Testis (tissue), 3 donors: ENCODE measurements around the gene ZNF490. TPM values are rescaled to one million over a fixed set of nuclear protein-coding genes. Genes with fewer than 3 reads are reported as not detected.

ENCODE experiments used
- polyA plus RNA-seq: library from polyadenylated mRNA; stranded (reverse); fragments of 350-450 nt; fragmentation: Illumina TruSeq; extraction: RNeasy Lipid Tissue Mini Kit (QIAGEN cat#74804); gene quantifications from one replicate; pipeline ENCODE4 v1.2.3, GENCODE V29; 2014; ENCODE audit warnings: low read depth, low replicate concordance; ENCODE audit not compliant: insufficient read depth
- total RNA-seq, 2 donors: library from RNA; depleted of rRNA; stranded (reverse); fragments of >200 nt; gene quantifications; one replicate each; pipeline ENCODE4 v1.2.3, GENCODE V29; 2016

Gene ZNF490
- total and polyA plus RNA-seq, 3 donors from 2014 or later = 2.5 to 10.4 (median 6.6) TPM

Other genes with a start within 250 kb of the ZNF490 start
- gene ZNF442, start 245.1 kb downstream of the ZNF490 start, total RNA-seq = 1 to 10 TPM; 2.7 to 4.9 TPM
- 1.3 TPM for gene ZNF442, start 245.1 kb downstream of the ZNF490 start, polyA plus RNA-seq
- 1 to 10 TPM; 4.6 to 5.8 TPM for gene ZNF799, start 209.5 kb downstream of the ZNF490 start, total RNA-seq
- gene ZNF799, start 209.5 kb downstream of the ZNF490 start, polyA plus RNA-seq = 3.9 TPM
- 1 to 10 TPM; 4.1 to 5.0 TPM for gene ZNF443, start 169.8 kb downstream of the ZNF490 start, total RNA-seq
- gene ZNF443, start 169.8 kb downstream of the ZNF490 start, polyA plus RNA-seq = 2.2 TPM
- gene ZNF709, start 126.0 kb downstream of the ZNF490 start, total RNA-seq = 10 to 100 TPM in 1 of 2 donors, 1 to 10 TPM in 1; 8.1 to 21.7 TPM
- 14.6 TPM for gene ZNF709, start 126.0 kb downstream of the ZNF490 start, polyA plus RNA-seq
- gene ZNF564, start 59.3 kb downstream of the ZNF490 start, total RNA-seq = 10 to 100 TPM; 10.7 to 18.0 TPM
- gene ZNF564, start 59.3 kb downstream of the ZNF490 start, polyA plus RNA-seq = 4.6 TPM
- 10 to 100 TPM; 16.1 to 17.2 TPM for gene ZNF791, start 107 bp upstream of the ZNF490 start, total RNA-seq
- gene ZNF791, start 107 bp upstream of the ZNF490 start, polyA plus RNA-seq = 9.3 TPM
- 10 to 100 TPM; 29.7 to 30.6 TPM for gene MAN2B1, start 55.9 kb upstream of the ZNF490 start, total RNA-seq
- gene MAN2B1, start 55.9 kb upstream of the ZNF490 start, polyA plus RNA-seq = 45.7 TPM
- gene WDR83, start 56.0 kb upstream of the ZNF490 start, total RNA-seq = 10 to 100 TPM; 15.8 to 18.3 TPM
- 23.2 TPM for gene WDR83, start 56.0 kb upstream of the ZNF490 start, polyA plus RNA-seq
- gene DHPS, start 71.1 kb upstream of the ZNF490 start, total RNA-seq = 100 to 1,000 TPM in 1 of 2 donors, 10 to 100 TPM in 1; 85.9 to 119 TPM
- 50.2 TPM for gene DHPS, start 71.1 kb upstream of the ZNF490 start, polyA plus RNA-seq
- 1 to 10 TPM in 1 of 2 donors, not detected in 1; 4.5 TPM for gene GNG14, start 77.2 kb upstream of the ZNF490 start, total RNA-seq
- not detected for gene GNG14, start 77.2 kb upstream of the ZNF490 start, polyA plus RNA-seq
- 10 to 100 TPM; 20.5 to 23.3 TPM for gene FBXW9, start 85.8 kb upstream of the ZNF490 start, total RNA-seq
- 27.4 TPM for gene FBXW9, start 85.8 kb upstream of the ZNF490 start, polyA plus RNA-seq
- gene TNPO2, start 113.1 kb upstream of the ZNF490 start, total RNA-seq = 100 to 1,000 TPM; 110 to 129 TPM
- 103 TPM for gene TNPO2, start 113.1 kb upstream of the ZNF490 start, polyA plus RNA-seq
- 100 to 1,000 TPM; 244 to 329 TPM for gene TRIR, start 123.9 kb upstream of the ZNF490 start, total RNA-seq
- 158 TPM for gene TRIR, start 123.9 kb upstream of the ZNF490 start, polyA plus RNA-seq
- gene GET3, start 126.7 kb upstream of the ZNF490 start, total RNA-seq = 100 to 1,000 TPM in 1 of 2 donors, 10 to 100 TPM in 1; 89.3 to 109 TPM
- gene GET3, start 126.7 kb upstream of the ZNF490 start, polyA plus RNA-seq = 134 TPM
- gene BEST2, start 141.0 kb upstream of the ZNF490 start, total RNA-seq = under 1 TPM; 0.50 to 0.87 TPM
- not detected for gene BEST2, start 141.0 kb upstream of the ZNF490 start, polyA plus RNA-seq
- gene HOOK2, start 164.7 kb upstream of the ZNF490 start, total RNA-seq = 10 to 100 TPM; 54.4 to 63.4 TPM
- gene HOOK2, start 164.7 kb upstream of the ZNF490 start, polyA plus RNA-seq = 30.0 TPM
- 100 to 1,000 TPM in 1 of 2 donors, 10 to 100 TPM in 1; 75.9 to 143 TPM for gene JUNB, start 180.7 kb upstream of the ZNF490 start, total RNA-seq
- 54.5 TPM for gene JUNB, start 180.7 kb upstream of the ZNF490 start, polyA plus RNA-seq
- 100 to 1,000 TPM in 1 of 2 donors, 10 to 100 TPM in 1; 72.1 to 117 TPM for gene PRDX2, start 191.0 kb upstream of the ZNF490 start, total RNA-seq
- gene PRDX2, start 191.0 kb upstream of the ZNF490 start, polyA plus RNA-seq = 87.1 TPM
- 10 to 100 TPM in 1 of 2 donors, 1 to 10 TPM in 1; 3.0 to 14.0 TPM for gene THSD8, start 191.3 kb upstream of the ZNF490 start, total RNA-seq
- gene THSD8, start 191.3 kb upstream of the ZNF490 start, polyA plus RNA-seq = 27.9 TPM
- 10 to 100 TPM; 15.7 to 18.6 TPM for gene RNASEH2A, start 195.8 kb upstream of the ZNF490 start, total RNA-seq
- 14.1 TPM for gene RNASEH2A, start 195.8 kb upstream of the ZNF490 start, polyA plus RNA-seq
- gene RTBDN, start 223.8 kb upstream of the ZNF490 start, total RNA-seq = 1 to 10 TPM; 3.8 to 5.1 TPM
- gene RTBDN, start 223.8 kb upstream of the ZNF490 start, polyA plus RNA-seq = 3.7 TPM
- gene MAST1, start 227.7 kb upstream of the ZNF490 start, total RNA-seq = 1 to 10 TPM; 8.5 to 9.0 TPM
- gene MAST1, start 227.7 kb upstream of the ZNF490 start, polyA plus RNA-seq = 11.7 TPM